Nephron (organoid): Measurements from ENCODE around the gene FAM135A.
"Not testable (repeated sequence)": the region's sequence is repeated elsewhere in the genome, so short reads cannot be mapped to it uniquely, and the experiment has no call there.

Source experiments
- H3K27ac Mint-ChIP-seq, 3 experiments: 2 replicates each; pipeline ENCODE4 v1.8.0; 2020; ENCODE audit warnings: mixed read lengths in 3 of 3, mild to moderate bottlenecking in 2 of 3, moderate library complexity in 1 of 3
- H3K27me3 Mint-ChIP-seq: 2 replicates; pipeline ENCODE4 v1.8.0; 2021; ENCODE audit warnings: low read depth, mild to moderate bottlenecking, moderate library complexity, mixed read lengths
- H3K36me3 Mint-ChIP-seq: 2 replicates; pipeline ENCODE4 v1.8.0; 2020; ENCODE audit warnings: low read depth, mixed read lengths
- H3K4me1 Mint-ChIP-seq: 2 replicates; pipeline ENCODE4 v1.8.0; 2020; ENCODE audit warnings: mixed read lengths
- H3K4me3 Mint-ChIP-seq, 3 experiments: 2 replicates each; pipeline ENCODE4 v1.8.0; 2020; ENCODE audit warnings: mild to moderate bottlenecking in 3 of 3, mixed read lengths in 3 of 3, moderate library complexity in 2 of 3
- H3K9me3 Mint-ChIP-seq: 2 replicates; pipeline ENCODE4 v1.8.0; 2020; ENCODE audit warnings: mixed read lengths
- CTCF ChIP-seq, 3 experiments: fragments of 200-600 bp; sonication (generic); IDR thresholded peaks; one replicate each; pipeline ENCODE4 v1.5.0; 2021; ENCODE audit warnings: antibody characterized with exemption in 3 of 3; ENCODE audit not compliant: unreplicated experiment in 3 of 3

Gene FAM135A

GRCh38 chr6:70489364-70489763 lies 76.1 kb downstream of the FAM135A start:
- Mint-ChIP-seq H3K9me3 (no peaks in the 10 kb centered on the region), H3K27ac (no peak overlapping the region), H3K27me3 (no peaks in the 10 kb centered on the region), H3K4me3 (no peak overlapping the region), H3K36me3 (peaks cover 10% of the 10 kb centered on the region), H3K4me1 (no peaks in the 10 kb centered on the region)
- TF ChIP-seq CTCF (IDR thresholded peaks at IDR 0.05; ENCODE audit: unreplicated experiment in 3 of 3) = no peak

GRCh38 chr6:70494833-70495232 lies 81.5 kb downstream of the FAM135A start:
- Mint-ChIP-seq H3K4me3 (no peak overlapping the region), H3K4me1 (no peaks in the 10 kb centered on the region), H3K27ac (no peak overlapping the region), H3K9me3 (peaks cover 21% of the 10 kb centered on the region), H3K27me3 (no peaks in the 10 kb centered on the region), H3K36me3 (peaks cover 33% of the 10 kb centered on the region)
- no peak for TF ChIP-seq CTCF (IDR thresholded peaks at IDR 0.05; ENCODE audit: unreplicated experiment in 3 of 3)

GRCh38 chr6:70495790-70496189 lies 82.5 kb downstream of the FAM135A start:
- H3K4me1 Mint-ChIP-seq, H3K4me3 Mint-ChIP-seq, H3K27ac Mint-ChIP-seq, H3K27me3 Mint-ChIP-seq: not testable (repeated sequence)
- H3K9me3 Mint-ChIP-seq = peaks cover 25% of the 10 kb centered on the region
- H3K36me3 Mint-ChIP-seq = peaks cover 43% of the 10 kb centered on the region

- Mint-ChIP-seq H3K27ac (no peak overlapping the region), H3K27me3 (no peaks in the 10 kb centered on the region), H3K36me3 (peaks cover 78% of the 10 kb centered on the region), H3K4me1 (no peaks in the 10 kb centered on the region), H3K4me3 (no peak overlapping the region), H3K9me3 (peaks cover 45% of the 10 kb centered on the region)
- TF ChIP-seq CTCF (IDR thresholded peaks at IDR 0.05; ENCODE audit: unreplicated experiment in 3 of 3) = no peak
Measured at GRCh38 chr6:70502484-70502883, 89.2 kb downstream of the FAM135A start.

- no peak overlapping the region for H3K4me3 Mint-ChIP-seq
- peaks cover 35% of the 10 kb centered on the region for H3K9me3 Mint-ChIP-seq
- no peaks in the 10 kb centered on the region for H3K27me3 Mint-ChIP-seq
- H3K36me3 Mint-ChIP-seq = peaks cover 66% of the 10 kb centered on the region
- no peak for TF ChIP-seq CTCF (IDR thresholded peaks at IDR 0.05; ENCODE audit: unreplicated experiment in 3 of 3)
- H3K4me1 Mint-ChIP-seq = peaks cover 4% of the 10 kb centered on the region
- no peak overlapping the region for H3K27ac Mint-ChIP-seq
Measured at GRCh38 chr6:70503813-70504465, 90.6 kb downstream of the FAM135A start.

GRCh38 chr6:70506321-70506720 lies 93.0 kb downstream of the FAM135A start:
- Mint-ChIP-seq H3K4me3 (no peak overlapping the region), H3K4me1 (peaks cover 4% of the 10 kb centered on the region), H3K36me3 (peaks cover 48% of the 10 kb centered on the region), H3K9me3 (peaks cover 26% of the 10 kb centered on the region), H3K27me3 (no peaks in the 10 kb centered on the region), H3K27ac (no peak overlapping the region)
- no peak for TF ChIP-seq CTCF (IDR thresholded peaks at IDR 0.05; ENCODE audit: unreplicated experiment in 3 of 3)
